Astrocyte (in vitro differentiated cells and primary cell): ENCODE results near the gene GRIN3B. TPM values are rescaled to one million over a fixed set of nuclear protein-coding genes. Genes with fewer than 3 reads are reported as not detected.
A peak's percentile ranks its signal among the peaks of the same experiment; 100 is the strongest.

ENCODE experiments used
- DNase-seq: peaks from one replicate; pipeline ENCODE4 v3.0.0-alpha.2; 2010; ENCODE audit warnings: low read depth
- FAIRE-seq: peaks from 2 replicates; lab custom pipeline; 2011; peaks lifted over from hg19 to GRCh38; lab: Jason Lieb, UNC
- H2AFZ ChIP-seq: 2 replicates; pipeline ENCODE4 v1.6.0; 2012; ENCODE audit warnings: low read depth, low read length, inconsistent platforms
- H3K27ac ChIP-seq: 2 replicates; pipeline ENCODE4 v1.5.1; 2011; ENCODE audit warnings: low read depth, low read length, inconsistent platforms
- H3K27me3 ChIP-seq: 2 replicates; pipeline ENCODE4 v1.6.0; 2011; ENCODE audit warnings: low read length, inconsistent platforms; ENCODE audit not compliant: insufficient read depth
- H3K36me3 ChIP-seq: 2 replicates; pipeline ENCODE4 v1.5.1; 2011; ENCODE audit warnings: low read length, inconsistent platforms; ENCODE audit not compliant: insufficient read depth
- H3K4me1 ChIP-seq: 2 replicates; pipeline ENCODE4 v1.5.1; 2011; ENCODE audit warnings: low read length, inconsistent platforms; ENCODE audit not compliant: insufficient read depth
- H3K4me2 ChIP-seq: 2 replicates; pipeline ENCODE4 v1.6.0; 2012; ENCODE audit warnings: low read length, inconsistent platforms
- H3K4me3 ChIP-seq: 2 replicates; pipeline ENCODE4 v1.5.1; 2011; ENCODE audit warnings: low read depth, mild to moderate bottlenecking, low read length, inconsistent platforms; ENCODE audit not compliant: insufficient read depth
- H3K79me2 ChIP-seq: 2 replicates; pipeline ENCODE4 v1.6.0; 2012; ENCODE audit warnings: mild to moderate bottlenecking, low read length, inconsistent platforms; ENCODE audit not compliant: insufficient read depth
- H3K9ac ChIP-seq: 2 replicates; pipeline ENCODE4 v1.6.0; 2012; ENCODE audit warnings: mild to moderate bottlenecking, low read length, inconsistent platforms
- H3K9me3 ChIP-seq: 2 replicates; pipeline ENCODE4 v1.5.1; 2012; ENCODE audit warnings: low read depth, mild to moderate bottlenecking, low read length, inconsistent platforms; ENCODE audit not compliant: insufficient read depth
- H4K20me1 ChIP-seq: 2 replicates; pipeline ENCODE4 v1.6.0; 2012; ENCODE audit warnings: low read length, inconsistent platforms; ENCODE audit not compliant: insufficient read depth
- H3K27ac Mint-ChIP-seq: one replicate; pipeline ENCODE4 v1.8.0; 2021; ENCODE audit warnings: mild to moderate bottlenecking, mixed read lengths; ENCODE audit not compliant: unreplicated experiment
- H3K27me3 Mint-ChIP-seq: one replicate; pipeline ENCODE4 v1.8.0; 2021; ENCODE audit warnings: low read depth, mixed read lengths; ENCODE audit not compliant: unreplicated experiment
- H3K36me3 Mint-ChIP-seq: one replicate; pipeline ENCODE4 v1.8.0; 2021; ENCODE audit warnings: low read depth, mixed read lengths; ENCODE audit not compliant: unreplicated experiment
- H3K4me1 Mint-ChIP-seq: one replicate; pipeline ENCODE4 v1.8.0; 2021; ENCODE audit warnings: low read depth, mixed read lengths; ENCODE audit not compliant: unreplicated experiment
- H3K4me3 Mint-ChIP-seq: one replicate; pipeline ENCODE4 v1.8.0; 2021; ENCODE audit warnings: mild to moderate bottlenecking, moderate library complexity, mixed read lengths; ENCODE audit not compliant: unreplicated experiment
- H3K9me3 Mint-ChIP-seq: one replicate; pipeline ENCODE4 v1.8.0; 2021; ENCODE audit warnings: mild to moderate bottlenecking, mixed read lengths; ENCODE audit not compliant: unreplicated experiment
- CTCF ChIP-seq: IDR thresholded peaks from 2 replicates; pipeline ENCODE4 v1.5.1; 2011; ENCODE audit warnings: low read depth, mild to moderate bottlenecking, inconsistent platforms, low read length, moderate library complexity; ENCODE audit not compliant: insufficient read depth
- EZH2 ChIP-seq: IDR thresholded peaks from 2 replicates; pipeline ENCODE4 v1.6.1; 2012; ENCODE audit warnings: mild to moderate bottlenecking, low read length, inconsistent platforms; ENCODE audit not compliant: insufficient read depth
- total RNA-seq: library from RNA; stranded (reverse); gene quantifications from 2 replicates; pipeline ENCODE4 v1.2.1, GENCODE V29; 2021

The GRIN3B gene
- total RNA-seq, 1 donor from 2014 or later = 2.7 TPM

- no peak overlapping the region for H2AFZ ChIP-seq
- no peaks in the 10 kb centered on the region for H3K9me3 Mint-ChIP-seq
- H3K4me1 ChIP-seq = peaks cover 8% of the 10 kb centered on the region
- H3K36me3 ChIP-seq = no peaks in the 10 kb centered on the region
- no peaks in the 10 kb centered on the region for H3K79me2 ChIP-seq
- no peak overlapping the region for H3K9ac ChIP-seq
- H3K27me3 Mint-ChIP-seq = peaks cover 15% of the 10 kb centered on the region
- TF ChIP-seq EZH2 (no peak), CTCF (no peak)
- no peak overlapping the region for H3K4me3 Mint-ChIP-seq
- H3K4me3 ChIP-seq = no peak overlapping the region
- no peak for DNase-seq
- H3K27ac ChIP-seq = no peak overlapping the region
- peaks cover 26% of the 10 kb centered on the region for H3K27me3 ChIP-seq
- H3K9me3 ChIP-seq = no peaks in the 10 kb centered on the region
- peaks cover 26% of the 10 kb centered on the region for H4K20me1 ChIP-seq
- H3K36me3 Mint-ChIP-seq = peaks cover 5% of the 10 kb centered on the region
- H3K27ac Mint-ChIP-seq = no peak overlapping the region
- FAIRE-seq = no peak
- no peaks in the 10 kb centered on the region for H3K4me1 Mint-ChIP-seq
- H3K4me2 ChIP-seq = no peak overlapping the region
These were observed 5.0 kb upstream of the GRIN3B start for GRCh38 chr19:995051-995827.

- peaks cover 2% of the 10 kb centered on the region for H3K36me3 Mint-ChIP-seq
- FAIRE-seq = no peak
- no peak overlapping the region for H3K9ac ChIP-seq
These were observed 4.0 kb upstream of the GRIN3B start for GRCh38 chr19:996051-996838.

More at GRCh38 chr19:996051-996838, 4.0 kb upstream of the GRIN3B start:
- Histone ChIP-seq H2AFZ (no peak overlapping the region), H3K27ac (no peak overlapping the region), H3K4me3 (peak overlapping the region; percentile 6), H3K27me3 (peaks cover 31% of the 10 kb centered on the region), H4K20me1 (peaks cover 23% of the 10 kb centered on the region), H3K4me2 (peak overlapping the region; percentile 66), H3K9me3 (no peaks in the 10 kb centered on the region), H3K4me1 (peaks cover 8% of the 10 kb centered on the region), H3K79me2 (no peaks in the 10 kb centered on the region), H3K36me3 (no peaks in the 10 kb centered on the region)
- Mint-ChIP-seq H3K27me3 (peaks cover 15% of the 10 kb centered on the region), H3K9me3 (no peaks in the 10 kb centered on the region), H3K4me3 (no peak overlapping the region), H3K27ac (no peak overlapping the region), H3K4me1 (no peaks in the 10 kb centered on the region)
- TF ChIP-seq EZH2 (peak; percentile 91), CTCF (no peak)
- DNase-seq = peak; percentile 55
